T-helper 2 cell (primary cell): ENCODE results near the gene DCC.
"Not testable (repeated sequence)": the region's sequence is repeated elsewhere in the genome, so short reads cannot be mapped to it uniquely, and the experiment has no call there.

Source experiments
- DNase-seq, 5 experiments: peaks; one replicate each; pipeline versions ENCODE4 v3.0.0 to v3.0.0-alpha.2; 2012 to 2022

The DCC gene

DNA sequence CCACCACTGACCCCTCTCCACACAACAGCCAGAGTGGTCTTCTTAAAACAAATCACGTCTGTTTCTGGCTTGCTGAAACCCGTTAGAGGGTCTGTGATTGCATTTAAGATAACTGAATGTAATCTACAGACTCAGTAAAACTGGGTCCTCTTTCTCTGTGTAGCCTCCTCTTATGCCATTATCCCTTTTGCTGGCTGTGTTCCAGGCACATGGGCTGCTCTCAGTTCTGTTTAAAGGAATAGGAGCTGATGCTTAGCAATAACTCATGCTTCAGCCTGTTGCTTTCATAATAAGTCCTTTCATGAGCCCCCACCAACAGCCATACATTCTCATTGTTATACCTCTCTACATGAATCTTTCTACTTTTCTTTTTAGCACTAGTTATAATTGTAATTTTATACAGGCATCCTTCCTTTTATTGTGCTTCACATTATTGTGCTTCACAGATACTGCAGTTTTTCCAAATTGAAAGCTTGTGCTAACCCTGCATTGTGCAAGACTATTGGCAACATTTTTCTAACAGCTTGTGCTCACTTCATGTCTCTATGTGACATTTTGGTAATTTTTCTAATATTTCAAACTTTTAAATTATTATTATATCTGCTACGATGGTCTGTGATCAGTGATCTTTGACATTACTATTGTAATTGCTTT is 1101.9 kb downstream of the DCC start:
- no peak for DNase-seq

DNA sequence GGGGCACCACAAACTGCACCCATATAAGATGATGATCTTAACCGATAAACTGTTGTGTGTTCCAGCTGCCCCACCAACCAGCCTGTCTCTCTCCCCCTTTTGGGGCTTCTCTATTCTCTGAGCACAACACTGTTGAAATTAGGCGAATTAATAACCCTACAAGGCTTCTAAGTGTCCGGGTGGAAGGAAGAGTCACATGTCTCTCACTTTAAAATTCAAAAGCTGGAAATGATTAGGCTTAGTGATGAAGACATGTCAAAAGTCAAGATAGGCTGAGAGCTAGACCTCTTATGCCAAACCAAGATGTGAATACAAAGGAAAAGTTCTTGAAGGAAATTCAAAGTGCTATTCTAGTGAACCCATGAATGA is 1102.4 kb downstream of the DCC start:
- DNase-seq = no peak

DNA sequence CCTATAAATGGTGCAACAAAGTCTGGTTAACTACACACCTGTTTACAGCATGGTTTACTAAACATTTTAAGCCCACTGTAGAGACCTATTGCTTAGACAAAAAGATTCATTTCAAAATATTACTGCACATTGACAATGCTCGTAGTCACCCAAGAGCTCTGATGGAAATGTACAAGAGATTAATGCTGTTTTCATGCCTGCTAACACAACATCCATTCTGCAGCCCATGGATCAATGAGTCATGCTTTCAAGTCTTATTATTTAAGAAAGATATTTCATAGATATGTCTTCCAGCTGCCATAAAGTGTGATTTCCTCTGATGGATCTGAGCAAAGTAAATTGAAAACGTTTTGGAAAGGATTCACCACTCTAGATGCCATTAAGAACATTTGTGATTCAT is 1103.3 kb downstream of the DCC start:
- no peak for DNase-seq

DNA sequence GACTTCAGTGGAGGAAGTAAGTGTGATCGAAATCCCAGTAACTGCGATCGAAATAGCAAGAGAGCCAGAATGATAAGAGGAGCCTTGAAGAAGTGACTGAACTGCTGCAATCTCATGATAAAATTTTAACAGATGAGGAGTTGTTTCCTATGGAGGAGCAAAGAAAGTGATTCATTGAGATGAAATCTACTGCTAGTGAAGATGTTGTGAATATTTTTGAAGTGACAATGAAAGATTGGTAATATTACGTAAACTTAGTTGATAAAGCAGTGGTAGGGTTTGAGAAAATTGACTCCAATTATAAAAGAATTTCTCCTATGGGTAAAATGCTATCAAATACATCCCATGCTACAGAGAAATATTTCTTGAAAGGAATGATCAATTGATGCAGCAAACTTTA is 1103.8 kb downstream of the DCC start:
- DNase-seq = no peak

DNA sequence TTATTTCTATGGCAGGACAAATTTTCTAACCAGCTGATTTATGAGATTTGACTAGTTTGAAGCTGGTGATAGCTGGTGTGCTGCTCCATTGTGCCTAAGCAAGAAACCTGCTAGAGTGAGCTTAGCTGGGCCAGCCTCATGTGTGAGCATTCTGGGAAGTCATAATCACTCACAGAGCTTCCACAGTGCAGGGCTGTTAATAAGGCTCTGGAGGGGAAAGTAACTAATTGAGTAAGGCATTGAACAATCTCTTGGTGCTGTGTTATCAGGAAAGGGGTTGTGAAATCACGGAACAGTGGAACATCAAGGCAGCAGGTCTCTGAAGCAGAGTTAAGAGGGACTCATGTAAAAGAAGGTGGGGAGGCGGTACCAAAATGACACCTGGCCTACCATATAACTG is 1111.9 kb downstream of the DCC start:
- no peak for DNase-seq

DNA sequence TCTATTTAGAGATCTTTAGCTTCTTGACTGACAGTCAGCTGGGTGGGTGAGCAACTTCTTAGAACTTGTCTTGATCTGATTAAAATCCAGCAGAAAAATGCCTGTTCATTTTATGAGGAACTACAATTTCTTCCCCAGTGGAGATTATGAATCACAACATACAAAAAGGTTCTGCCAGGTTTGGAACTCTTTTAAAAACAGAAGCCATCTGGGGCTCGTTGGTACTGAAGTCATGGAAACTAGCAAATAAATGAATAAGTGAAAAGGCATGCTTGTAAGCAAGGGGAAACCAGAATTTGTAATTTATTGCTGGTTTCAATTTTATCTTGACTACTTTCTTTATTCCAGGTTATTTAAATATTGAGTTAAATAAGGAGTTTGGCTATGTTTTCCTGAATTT is 1117.1 kb downstream of the DCC start:
- no peak for DNase-seq

DNA sequence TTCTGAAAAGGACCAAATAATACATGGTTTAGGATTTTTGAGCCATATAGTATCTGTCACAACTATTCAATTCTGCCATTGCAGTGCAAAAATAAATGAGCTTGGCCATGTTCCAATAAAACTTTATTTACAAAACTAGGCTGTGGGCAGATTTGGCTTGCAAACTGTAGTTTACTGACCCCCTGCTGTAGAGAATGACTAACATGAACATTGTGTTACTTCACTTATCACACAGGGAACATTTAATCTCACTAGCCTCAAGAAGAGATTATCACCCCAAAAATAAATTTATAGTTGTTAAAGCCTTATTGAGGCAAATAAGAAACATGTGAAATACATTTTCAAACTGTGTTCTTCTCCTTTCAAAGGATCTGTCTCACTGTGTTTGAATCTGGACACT is 1118.3 kb downstream of the DCC start:
- DNase-seq = no peak

DNA sequence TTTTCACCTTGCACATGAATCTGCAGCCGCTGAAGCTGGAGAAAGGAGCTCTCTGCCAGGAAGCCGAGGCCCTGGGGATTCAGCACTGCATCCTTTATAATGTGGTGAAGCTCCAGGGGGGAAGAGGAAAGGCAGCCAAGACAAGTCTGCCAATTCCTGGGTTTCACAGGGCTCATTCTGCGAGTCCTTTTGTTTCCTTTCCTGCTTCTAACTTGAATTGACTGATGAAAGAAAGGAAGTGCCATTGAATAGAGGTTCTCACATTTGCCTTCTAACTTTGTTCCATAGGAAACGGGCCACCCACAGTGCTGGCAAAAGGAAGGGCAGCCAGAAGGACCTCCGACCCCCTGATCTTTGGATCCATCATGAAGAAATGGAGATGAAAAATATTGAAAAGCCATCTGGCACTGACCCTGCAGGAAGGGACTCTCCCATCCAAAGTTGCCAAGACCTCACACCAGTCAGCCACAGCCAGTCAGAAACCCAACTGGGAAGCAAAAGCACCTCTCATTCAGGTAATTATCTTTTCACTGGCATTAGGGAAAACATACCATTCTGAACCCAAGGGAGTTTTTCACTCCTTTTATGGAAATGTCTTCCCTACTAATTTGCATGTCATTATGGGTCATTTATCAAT is 1119.1 kb downstream of the DCC start:
- no peak for DNase-seq

DNA sequence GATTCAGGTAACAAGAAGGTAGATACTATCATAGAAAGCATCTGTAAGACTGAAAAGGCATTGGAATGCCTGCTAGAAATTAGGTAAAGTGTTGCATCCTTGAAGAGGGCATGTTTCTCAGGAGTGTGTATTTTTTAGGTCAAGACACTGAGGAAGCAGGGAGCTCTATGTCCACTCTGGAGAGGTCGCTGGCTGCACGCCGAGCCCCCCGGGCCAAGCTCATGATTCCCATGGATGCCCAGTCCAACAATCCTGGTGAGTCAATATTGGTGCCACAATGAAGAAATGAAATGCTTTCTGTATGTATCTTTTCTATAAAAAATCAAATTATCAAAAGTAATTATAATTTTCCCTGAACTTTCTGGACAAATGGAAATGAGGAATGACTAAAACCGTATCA is 1127.8 kb downstream of the DCC start:
- no peak for DNase-seq

DNA sequence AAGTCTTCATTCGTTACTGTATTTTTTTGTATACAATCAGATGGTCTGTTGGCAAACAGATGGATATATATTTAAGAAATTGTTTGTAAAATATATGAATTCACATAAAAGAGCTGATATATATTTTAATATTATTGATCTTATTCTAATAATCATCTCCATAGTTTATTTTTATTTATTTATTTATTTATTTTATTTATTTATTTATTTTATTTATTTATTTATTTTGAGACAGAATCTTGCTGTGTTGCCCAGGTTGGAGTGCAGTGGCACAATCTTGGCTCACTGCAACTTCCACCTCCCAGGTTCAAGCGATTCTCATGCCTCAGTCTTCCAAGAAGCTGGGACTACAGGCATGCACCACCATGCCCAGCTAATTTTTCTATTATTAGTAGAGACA is 1128.2 kb downstream of the DCC start:
- DNase-seq = not testable (repeated sequence)

DNA sequence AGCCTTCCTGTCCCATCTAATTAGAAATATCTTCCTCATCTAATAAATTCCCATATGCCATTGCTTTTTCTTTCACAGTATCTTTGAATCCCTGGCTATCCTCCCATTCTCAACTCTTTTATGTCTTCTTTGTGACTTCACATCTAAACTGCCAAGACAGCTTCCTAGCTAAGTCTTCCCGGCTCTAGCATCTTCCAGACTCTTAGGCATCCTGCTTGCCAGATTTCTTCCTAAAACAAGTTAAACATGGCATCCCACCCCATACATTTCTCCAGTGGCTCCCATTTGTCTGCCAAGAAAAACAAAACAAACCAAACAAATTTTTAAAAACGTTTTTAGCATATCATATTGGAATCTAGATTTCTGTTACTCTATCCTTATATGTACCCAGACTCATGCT is 1132.5 kb downstream of the DCC start:
- DNase-seq = no peak

DNA sequence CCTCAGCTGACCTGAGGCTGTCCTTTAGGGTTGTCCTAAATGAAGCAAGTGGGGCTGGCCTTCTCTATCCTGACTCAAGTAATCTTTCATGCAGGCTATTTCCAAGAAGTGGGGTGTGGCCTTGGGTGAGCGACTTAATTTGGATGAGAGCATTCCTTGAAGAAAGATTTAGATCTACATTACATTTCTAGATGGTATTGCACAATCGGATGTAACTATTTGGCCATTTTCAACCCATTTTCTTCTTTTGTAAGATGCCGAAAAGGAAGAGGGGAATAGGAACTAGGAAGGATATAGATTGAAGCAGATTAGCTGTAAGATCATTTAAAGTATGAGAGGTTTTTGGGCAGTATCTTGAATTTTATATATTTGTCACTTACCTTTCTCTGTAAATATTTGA is 1138.2 kb downstream of the DCC start:
- DNase-seq = no peak

DNA sequence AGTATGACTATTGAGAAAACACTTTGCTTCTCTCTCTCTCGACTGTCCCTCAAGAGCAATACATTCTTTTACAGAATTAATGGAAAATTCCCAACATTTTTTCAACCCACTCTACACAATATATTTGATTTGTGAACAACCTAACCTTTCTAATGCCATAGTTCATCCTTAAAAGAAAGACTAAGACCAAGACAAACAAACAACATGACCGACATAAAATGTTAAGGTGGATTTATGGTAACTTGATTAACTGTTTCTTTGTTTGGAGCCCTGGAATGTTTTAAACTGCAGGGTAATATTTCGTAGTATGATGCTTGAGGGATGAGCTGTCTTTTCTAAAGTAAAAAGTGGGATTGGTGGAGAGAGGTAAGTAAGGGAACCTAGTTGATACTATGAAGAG is 1146.3 kb downstream of the DCC start:
- no peak for DNase-seq

DNA sequence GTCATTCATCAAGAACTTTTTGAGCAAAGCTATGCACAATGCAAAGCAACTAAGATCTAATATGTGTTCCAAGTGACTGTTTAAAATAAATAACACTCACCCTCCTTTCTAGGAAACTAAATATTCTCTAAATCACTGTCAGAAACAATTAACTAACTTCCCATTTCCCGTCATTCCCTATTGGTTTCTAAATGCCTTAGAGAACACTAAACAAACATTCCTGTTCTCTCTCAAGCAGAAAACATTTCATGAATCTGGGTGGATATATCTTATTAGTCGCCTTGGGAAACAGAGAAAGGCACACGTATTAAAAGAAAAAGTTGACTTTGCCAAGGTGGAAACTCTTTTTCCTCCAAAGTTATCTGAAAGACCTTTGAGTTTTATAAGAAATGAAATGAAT is 1149.3 kb downstream of the DCC start:
- no peak for DNase-seq

DNA sequence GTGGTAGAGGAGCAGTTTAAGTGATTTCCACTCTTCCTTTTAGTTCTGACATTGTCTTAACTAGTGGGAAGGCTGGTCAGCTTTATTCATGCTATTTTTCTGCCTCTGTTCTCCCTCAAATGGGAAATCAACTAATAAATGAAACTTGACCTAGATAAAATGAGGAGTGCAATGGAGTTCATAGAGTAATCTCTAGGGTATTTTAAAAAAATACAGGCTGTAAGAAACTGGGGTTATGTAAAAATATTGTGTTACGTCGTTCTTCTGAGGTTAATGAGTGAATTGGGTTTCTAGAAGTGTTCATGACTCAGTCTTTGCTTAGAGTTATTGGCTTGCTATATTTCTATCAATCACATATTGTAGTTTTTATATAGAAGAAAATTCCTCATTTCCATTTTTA is 1150.0 kb downstream of the DCC start:
- DNase-seq = no peak

DNA sequence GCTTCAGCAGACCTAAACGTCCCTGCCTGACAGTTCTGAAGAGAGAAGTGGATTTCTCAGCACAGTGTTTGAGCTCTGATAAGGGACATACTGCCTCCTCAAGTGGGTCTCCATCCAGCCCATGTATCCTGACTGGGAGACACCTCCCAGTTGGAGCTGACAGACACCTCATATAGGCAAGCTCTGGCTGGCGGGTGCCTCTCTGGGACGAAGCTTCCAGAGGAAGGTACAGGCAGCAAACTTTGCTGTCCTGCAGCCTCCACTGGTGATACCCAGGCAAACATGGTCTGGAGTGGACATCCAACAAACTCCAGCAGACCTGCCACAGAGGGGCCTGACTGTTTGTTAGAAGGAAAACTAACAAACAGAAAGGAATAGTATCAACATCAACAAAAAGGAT is 1156.0 kb downstream of the DCC start:
- no peak for DNase-seq

DNA sequence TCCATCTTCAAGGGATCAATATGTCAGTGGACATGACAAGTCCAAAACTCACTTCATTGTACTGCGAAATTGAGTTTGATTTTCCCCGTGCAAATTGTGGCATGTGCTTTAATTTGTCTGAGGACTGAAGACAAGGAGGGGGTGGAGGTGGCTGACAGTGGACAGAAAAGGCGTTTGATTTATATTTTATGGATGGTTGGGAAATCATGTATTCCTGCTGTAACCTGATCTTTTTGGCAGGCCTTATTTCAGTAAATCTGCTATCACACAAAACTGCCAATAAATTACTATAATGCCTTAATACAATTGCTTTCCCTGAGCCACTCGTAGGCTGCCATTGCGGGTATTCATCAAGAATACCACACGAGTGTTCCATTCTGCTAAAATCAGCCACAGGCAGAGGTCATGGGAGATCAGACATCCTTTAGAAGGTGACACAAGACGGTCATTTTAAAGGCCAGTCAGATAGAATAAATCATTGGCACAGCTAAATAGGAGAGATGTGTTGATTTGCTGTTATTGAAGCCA is 1164.0 kb downstream of the DCC start:
- DNase-seq = no peak

DNA sequence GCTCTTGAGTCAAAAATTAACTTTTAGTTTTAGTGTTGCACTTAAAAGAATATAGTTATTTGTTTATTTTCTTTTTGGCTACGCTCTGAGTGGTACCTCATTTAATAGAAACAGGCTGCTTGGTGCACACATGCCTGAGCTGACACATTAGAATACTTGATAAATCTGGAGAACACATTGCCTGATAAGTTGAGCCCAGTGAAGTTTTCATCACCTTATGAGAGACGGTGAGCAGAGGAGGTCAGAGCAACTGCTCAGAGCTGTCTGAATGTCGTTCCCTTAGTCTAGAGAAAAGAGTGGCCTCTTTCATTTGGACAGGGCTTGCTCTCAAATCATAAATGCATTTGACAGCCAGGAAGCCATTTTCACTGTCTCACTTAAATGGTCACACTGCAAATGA is 1168.5 kb downstream of the DCC start:
- no peak for DNase-seq

DNA sequence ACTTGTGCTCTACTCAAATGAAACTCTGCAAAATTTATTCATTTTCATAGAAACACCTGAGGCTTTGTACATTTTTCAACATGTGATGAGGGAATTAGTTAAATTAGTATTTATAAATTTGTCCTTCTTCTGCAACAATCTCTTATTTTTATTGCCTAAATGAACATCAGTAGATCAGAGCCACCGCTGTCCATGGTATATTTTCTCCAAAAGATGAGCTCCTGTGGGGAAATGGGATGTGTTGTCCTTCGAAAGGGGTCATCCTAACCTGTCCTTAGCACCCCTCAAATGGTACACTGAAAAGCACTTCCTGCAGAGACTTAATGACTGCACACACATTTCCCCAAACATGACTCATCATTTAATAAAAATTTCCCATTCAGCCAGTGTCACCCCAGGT is 1169.9 kb downstream of the DCC start:
- DNase-seq = no peak

DNA sequence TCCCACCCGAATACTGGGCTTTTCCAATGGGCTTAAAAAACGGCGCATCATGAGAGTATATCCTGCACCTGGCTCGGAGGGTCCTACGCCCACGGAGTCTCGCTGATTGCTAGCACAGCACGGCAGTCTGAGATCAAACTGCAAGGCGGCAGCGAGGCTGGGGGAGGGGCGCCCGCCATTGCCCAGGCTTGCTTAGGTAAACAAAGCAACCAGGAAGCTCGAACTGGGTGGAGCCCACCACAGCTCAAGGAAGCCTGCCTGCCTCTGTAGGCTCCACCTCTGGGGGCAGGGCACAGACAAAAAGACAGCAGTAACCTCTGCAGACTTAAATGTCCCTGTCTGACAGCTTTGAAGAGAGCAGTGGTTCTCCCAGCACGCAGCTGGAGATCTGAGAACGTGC is 1171.7 kb downstream of the DCC start:
- not testable (repeated sequence) for DNase-seq

DNA sequence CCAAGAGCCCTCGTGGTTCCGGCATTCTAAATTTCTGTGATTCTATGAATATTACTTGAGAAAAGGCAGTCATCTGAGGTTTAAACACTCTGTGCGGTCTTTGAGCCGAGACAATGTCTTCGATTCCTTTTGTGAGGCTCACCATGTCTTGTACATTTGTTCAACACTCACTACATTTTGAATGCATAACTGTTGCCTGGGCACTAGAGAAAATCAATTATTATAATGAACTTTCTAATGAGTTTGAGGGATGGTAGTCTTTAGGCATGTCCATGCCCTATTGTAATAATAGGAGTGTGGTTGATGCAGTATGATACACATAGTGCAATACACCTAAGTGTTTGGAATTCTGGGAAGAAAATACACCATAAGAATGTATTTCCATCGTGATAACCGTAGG is 1181.1 kb downstream of the DCC start:
- no peak for DNase-seq

DNA sequence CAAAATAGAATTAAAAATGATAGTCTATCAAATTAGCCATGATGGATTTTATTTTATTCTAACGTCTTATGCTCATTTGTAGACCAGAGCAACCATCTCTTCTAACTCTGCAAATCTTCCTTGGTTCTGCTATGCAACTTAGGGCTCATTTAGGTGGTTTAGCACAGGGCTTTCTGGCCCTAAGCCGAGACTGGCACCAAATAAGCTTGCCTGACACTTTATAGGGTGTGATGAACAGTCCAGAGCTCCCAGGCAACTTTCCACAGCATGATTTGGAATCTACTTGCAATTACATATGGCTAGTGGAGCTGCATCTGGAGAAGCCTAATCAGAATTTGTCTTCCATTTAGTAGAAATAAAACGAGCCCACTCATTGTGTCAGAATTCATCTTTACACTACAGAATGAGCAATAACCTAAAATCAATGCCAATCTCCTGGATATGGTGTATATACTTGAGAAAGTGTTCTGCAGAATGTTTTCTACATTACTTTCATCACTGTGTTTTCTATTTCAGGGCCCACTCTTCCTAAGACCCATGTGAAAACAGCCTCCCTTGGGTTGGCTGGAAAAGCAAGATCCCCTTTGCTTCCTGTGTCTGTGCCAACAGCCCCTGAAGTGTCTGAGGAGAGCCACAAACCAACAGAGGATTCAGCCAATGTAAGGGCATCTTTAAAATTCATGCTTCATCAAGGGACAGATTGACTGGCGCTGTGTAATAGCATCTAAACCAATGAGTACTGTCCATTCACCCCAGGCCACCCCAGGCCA is 1186.3 kb downstream of the DCC start:
- DNase-seq = no peak

DNA sequence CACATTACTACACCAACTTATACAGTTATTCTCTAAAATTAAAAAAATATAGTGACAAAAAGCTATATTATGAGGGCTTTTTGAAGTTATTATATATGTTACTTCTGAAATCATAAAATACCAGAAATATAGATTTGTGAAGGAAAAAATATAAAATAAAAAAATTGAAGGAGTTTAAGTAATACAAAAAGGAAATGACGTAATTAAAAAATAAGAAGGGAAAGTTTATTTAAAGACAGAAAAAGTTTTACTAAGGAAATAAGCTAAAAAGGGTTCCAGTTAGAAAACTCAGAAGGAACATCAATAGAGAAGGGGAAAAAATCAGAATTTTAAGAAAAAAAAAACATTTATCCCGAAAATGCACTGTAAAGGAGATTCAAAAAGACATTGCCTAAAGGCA is 1187.4 kb downstream of the DCC start:
- no peak for DNase-seq

DNA sequence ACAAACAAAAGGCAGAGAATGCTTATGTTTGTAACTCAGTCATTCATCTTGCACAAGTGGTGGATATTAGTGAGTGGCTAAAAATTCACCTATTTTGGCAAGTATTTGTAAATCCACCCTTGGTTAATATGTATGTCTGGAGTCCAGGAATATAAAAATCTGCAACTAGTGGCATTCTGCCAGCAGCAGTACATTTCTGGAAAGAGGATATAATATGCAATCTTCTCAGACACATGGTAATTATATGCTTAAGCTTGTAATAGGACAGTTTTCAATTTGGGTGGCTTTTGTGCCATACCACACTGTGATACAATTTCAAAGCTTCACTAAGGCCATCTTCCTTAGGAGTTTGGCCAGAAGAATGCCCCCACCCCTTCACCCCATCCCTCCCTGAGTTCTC is 1191.2 kb downstream of the DCC start:
- DNase-seq = no peak
